Globus pallidus (tissue), 1 donor: ENCODE results near the gene ELAC1.
"Not testable (repeated sequence)": the region's sequence is repeated elsewhere in the genome, so short reads cannot be mapped to it uniquely, and the experiment has no call there.

Experiments used
- DNase-seq: peaks from one replicate; pipeline ENCODE4 v3.0.0-alpha.2; 2015; ENCODE audit warnings: low spot score

The ELAC1 gene

GRCh38 chr18:50973367-50974126 is 5.7 kb downstream of the ELAC1 start:
- DNase-seq: no peak

DNA sequence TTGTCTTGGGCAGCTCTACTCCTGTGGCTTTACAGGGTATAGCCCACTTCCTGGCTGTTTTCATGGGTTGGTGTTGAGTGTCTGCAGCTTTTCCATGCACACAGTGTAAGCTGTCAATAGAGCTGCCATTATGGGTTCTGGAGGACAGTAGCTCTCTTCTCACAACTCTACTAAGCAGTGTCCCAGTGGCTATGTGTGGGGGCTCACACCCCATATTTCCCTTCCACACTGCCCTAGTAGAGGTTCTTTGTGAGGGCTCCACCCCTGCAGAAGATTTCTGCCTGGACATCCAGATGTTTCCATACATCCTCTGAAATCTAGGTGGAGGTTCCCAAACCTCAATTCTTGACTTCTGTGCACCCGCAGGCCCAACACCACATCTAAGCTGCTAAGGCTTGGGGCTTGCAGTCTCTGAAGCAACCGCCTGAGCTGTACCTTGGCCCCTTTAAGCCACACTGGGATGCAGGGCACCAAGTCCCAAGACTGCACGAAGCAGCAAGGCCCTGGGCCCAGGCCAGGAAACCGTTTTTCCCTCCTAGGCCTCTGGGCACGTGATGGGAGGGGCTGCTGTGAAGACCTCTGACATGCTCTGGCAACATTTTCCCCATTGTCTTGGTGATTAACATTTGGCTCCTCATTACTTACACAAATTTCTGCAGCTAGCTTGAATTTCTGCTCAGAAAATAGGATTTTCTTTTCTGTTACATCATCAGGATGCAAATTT is 9.4 kb downstream of the ELAC1 start:
- no peak for DNase-seq

DNA sequence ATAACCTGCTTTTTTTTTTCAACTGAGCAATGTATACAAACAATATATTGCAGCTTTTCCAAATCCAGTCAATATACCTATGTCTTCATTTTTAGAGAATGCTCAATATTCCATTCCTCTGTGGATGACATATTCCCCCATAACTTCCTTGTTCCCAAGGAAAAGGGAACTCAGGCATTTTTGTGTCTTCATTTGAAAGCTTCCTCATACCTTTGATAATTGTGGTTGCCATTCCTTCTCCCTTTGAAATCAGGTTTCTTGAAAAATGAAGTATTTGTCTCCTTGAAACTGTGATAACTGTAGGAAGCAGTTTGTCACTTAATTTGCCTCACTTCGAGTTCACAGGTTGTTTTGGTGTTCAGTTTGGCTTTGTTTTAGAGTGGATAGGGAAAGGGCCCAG is 13.5 kb downstream of the ELAC1 start:
- no peak for DNase-seq

- no peak for DNase-seq
Measured at GRCh38 chr18:50982086-50982801, 14.4 kb downstream of the ELAC1 start.

DNA sequence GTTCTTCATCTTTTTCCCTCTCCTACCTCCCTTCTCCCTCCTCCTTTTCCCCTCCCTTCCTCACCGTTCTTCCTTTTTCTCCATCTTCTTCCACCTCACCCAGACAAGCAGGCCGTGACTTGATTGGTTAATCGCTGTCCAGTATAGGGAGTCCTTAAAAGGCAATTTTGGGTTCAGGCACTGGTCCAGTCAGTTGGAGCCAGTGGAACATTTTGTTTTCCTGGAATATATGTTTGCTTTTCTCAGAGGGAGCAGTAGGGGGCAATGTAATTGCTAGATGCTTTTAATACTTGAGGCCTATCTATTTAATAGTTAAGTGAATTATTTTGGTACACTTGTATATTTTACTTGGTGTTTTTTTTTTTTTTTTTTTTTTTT is 15.0 kb downstream of the ELAC1 start:
- no peak for DNase-seq

GRCh38 chr18:50986360-50987087 is 18.7 kb downstream of the ELAC1 start:
- no peak for DNase-seq

DNA sequence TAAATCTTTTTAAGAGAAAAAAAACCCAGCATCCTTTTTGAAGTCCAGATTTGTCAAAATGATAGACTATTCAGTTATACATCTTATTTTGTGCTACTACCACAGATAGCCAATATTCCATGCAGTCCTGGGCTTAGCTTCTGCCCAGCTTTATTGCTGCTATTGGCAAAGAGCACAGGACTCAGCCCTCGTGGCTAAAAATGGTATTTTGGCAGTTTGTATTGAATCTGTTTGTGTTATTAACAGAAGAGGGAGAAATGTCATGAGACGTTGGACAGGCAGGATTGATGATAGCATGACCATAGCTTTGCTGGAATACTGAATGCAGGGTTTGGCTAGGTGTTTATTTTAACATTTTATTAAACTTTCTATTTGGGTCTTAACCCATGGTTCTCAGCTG is 19.4 kb downstream of the ELAC1 start:
- no peak for DNase-seq

DNA sequence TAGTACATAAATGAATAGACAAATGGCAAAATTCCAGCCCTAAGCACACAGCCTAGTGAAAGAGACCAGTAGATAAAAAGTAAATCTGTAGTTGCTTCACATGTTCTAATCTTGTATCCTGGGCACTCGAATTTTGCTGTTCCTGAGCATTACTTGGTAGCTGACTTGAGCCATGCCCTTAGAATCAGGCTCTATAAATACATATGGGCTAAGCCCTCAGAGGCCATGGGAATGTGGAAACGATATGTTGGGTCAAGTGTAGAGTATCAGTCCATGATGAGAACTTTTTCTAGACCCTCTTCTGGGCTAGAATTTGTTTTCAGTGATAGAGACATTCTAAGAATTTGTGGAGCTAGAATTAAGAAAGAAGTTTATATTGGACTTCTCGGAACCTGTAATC is 21.9 kb downstream of the ELAC1 start:
- no peak for DNase-seq

DNA sequence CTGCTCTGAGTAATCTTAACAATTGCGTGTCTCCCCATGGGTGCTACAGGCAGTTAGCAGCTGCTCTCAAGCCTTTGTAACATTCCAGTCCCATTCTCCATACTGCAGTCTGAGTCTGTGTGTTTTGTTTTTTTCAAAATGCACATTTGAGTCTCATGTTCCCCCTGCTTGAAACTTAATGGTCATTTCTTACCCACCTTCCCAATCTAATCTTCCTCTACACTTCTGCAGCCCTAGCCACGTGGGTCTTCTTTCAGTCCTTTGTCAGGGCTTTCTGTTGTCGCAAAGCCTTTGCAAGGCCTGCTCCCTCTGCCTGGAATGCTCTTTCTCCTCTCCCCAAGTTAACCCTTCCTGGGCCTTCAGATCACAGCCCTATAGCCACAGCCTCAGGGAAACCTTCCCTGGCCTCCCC is 24.5 kb downstream of the ELAC1 start:
- DNase-seq: no peak

DNA sequence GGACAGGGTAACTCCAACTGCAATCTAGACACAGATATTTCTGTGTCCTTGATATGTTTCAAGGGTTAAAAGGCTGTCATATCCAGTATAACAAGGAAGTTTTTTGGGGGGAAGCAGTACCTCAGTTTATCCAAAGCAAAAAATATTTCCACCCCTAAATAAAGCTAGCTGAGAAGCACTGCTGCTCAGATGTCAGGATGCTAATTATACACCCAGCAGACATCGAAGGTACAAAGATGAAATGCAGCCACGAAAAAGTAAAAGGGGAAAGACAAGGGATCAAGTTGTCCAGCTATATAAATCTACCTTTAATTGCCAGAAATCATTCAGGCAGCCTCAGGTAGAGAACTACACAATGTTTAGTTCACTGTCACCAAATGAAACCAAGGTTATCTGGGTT is 26.2 kb downstream of the ELAC1 start:
- DNase-seq: no peak

- DNase-seq: not testable (repeated sequence)
Measured at GRCh38 chr18:51003174-51003573, 35.3 kb downstream of the ELAC1 start.

DNA sequence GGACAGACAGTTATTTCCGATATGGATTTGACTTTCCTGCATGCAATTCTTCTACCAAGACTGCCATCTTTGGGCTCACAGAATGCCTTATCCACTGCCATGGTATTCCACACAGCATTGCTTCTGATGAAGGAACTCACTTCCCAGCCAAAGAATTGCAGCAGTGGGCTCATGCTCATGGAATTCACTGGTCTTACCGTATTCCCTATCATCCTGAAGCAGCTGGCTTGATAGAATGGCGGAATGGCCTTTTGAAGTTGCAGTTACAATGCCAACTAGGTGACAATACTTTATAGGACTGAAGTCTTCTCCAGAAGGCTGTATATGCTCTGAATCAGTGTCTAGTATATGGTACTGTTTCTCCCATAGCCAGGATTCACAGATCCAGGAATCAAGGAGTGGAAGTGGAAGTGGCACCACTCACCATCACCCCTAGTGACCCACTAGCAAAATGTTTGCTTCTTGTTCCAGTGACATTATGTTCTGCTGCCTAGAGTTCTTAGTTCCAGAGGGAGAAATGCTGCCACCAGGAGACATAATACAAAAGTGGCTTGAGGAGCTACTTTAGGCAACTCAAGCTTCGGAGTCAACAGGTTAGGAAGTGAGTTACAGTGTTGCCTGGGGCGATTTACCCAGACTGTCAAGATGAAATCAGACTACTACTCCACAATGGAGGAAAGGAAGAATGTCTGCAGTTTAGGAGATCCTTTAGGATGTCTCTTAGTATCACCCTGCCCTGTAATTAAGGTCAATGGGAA is 38.4 kb downstream of the ELAC1 start:
- DNase-seq: no peak

DNA sequence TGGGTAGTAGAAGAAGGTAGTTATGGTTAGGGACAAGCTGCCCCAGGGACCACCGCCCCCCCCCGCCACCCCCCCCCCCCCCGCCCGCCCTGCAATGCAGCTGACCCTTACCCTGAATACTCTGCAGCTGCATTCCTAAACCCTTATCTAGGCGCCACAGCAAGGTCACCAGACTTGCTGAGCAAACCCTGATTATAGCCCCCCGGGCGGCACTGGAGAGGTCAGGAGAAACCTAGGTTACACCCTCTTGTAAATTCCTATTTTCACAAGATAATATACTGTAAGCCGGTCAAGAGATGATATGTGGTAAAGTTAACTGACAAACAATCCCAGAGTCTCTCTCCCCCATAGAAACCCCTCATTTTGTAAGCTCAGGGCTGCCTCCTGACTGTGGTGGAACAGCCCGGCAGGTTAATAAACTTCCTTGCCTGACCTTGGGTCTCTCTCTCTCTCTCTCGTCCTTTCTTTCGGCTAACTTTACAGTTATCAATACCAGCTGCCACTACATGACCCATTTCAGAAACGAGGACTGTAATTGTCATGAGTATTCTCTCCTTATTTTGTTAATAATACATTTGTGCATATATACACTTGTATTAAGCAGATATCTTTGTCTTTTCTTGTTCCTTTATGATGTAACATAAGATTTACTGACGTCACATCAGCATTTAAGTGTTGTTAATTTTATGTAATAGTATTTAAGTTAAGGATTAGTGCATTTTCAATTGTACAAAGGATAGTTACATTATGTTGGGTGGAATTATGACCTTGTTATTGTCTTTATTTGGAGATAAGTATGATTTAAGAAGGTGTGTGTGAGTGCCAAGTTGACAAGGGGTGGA is 39.3 kb downstream of the ELAC1 start:
- no peak for DNase-seq

- no peak for DNase-seq
Measured at GRCh38 chr18:51007790-51008139, 39.9 kb downstream of the ELAC1 start.

- no peak for DNase-seq
Measured at GRCh38 chr18:51009072-51009471, 41.2 kb downstream of the ELAC1 start.

DNA sequence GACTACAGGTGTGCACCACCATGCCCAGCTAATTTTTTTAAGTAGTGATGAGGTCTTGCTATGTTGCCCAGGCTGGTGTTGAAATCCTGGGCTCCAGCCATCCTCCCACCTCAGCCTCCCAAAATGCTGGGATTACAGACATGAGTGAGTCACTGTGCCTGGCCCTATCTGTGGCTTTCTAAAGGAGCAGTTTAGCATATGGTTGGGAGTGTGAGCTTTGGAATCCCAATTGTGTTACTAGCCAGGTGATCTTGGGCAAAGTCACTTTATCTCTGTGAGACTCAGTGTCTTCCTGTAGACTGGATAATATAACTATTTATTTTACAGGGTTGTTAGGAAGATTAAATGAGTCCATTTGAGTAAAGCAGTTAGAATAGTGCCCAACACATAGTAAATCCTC is 42.4 kb downstream of the ELAC1 start:
- no peak for DNase-seq

- no peak for DNase-seq
Measured at GRCh38 chr18:51011709-51012108, 43.9 kb downstream of the ELAC1 start.

DNA sequence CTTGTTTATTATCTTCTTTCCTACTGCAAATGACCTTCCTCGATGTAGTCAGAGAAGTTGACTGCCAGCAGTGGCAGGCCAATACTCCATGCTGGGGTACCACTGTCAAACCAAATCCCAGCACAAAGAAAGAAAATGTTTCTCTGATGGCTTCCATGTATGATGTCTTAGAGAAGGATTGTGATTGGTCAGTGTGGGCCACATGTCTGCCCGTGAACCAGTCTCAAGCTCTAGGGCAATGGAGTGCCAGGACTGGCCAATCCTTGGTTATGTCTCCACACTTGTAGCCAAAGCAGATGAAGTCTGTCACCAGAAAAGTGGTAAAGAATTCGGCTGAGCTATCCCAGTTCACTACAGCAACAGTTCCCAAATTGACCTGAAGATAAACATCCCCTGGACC is 44.6 kb downstream of the ELAC1 start:
- no peak for DNase-seq

DNA sequence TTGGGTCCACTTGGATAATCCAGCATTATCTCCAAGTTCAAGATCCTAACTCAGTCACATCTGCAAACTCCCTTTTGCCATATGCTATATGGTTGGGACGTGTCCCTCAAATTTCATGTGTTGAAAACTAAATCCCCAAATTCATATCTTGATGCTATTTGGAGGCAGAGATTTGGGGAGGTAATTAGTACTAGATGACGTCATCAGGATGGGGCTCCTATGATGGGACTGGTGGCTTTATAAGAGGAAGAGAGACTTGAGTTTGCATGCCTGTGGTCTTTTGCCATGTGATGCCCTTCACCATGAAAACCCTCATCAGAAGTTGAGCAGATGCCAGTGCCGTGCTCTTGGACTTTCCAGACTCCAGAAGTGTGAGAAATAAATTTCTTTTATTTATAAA is 45.4 kb downstream of the ELAC1 start:
- no peak for DNase-seq

DNA sequence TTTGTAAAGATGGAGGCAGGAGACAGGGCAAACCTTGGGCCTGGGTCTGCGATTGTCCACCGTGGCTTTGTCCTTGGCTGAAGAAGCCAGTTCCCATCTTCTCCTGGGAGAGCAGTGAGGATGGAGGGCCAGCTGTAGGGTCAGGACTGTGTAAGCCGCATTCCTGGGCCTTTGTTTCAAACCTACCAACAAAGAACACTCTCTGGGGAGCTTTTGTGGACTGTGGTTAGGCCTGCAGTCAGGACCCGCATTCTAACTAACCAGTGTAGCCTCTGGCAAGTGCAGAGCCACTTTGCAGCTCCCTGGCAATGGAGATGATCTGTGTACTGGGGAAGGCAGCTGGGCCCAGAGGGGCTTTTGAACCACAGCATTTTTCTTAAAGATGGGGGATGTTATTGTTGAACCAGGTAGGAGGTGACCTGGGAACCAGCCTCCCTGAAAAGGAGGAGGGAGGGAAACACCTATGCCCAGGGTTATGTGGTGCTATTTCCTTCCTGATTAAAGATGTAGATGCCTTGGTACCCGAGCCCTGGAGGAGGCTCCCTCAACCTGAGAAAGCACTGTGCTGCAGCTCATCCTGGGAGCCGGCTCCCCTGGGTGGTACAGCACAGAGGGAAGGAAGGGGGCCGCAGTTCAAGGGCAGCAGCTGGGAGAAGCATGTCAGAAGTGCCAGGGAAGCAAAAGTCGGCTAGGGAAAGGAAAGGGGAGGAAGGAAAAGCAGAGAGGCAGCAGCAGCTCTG is 49.5 kb downstream of the ELAC1 start:
- DNase-seq: no peak
